HepG2 (cell line): ENCODE data around the gene A3GALT2. TPM values are rescaled to one million over a fixed set of nuclear protein-coding genes. Genes with fewer than 3 reads are reported as not detected.

Experiments used
- ATAD3A ChIP-seq: sonication (generic); formaldehyde crosslinking; IDR thresholded peaks from 2 replicates; pipeline ENCODE4 v1.4.0; 2020; ENCODE audit warnings: missing genetic modification reagents
- DNMT3B ChIP-seq: conservative IDR thresholded peaks from 2 replicates; pipeline ENCODE4 v1.6.1; 2016; ENCODE audit warnings: missing biosample characterization, control low read depth
- IRF1 ChIP-seq: sonication (generic); formaldehyde crosslinking; IDR thresholded peaks from 2 replicates; pipeline ENCODE4 v1.4.0; 2020; ENCODE audit warnings: low read depth, mild to moderate bottlenecking, missing genetic modification reagents
- MLXIP ChIP-seq: sonication (generic); formaldehyde crosslinking; IDR thresholded peaks from 2 replicates; pipeline ENCODE4 v1.9.0; 2021; ENCODE audit warnings: missing genetic modification reagents, borderline replicate concordance
- NFYB ChIP-seq: sonication (generic); formaldehyde crosslinking; IDR thresholded peaks from 2 replicates; pipeline ENCODE4 v1.4.0; 2020; ENCODE audit warnings: missing genetic modification reagents
- PRDM10 ChIP-seq: sonication (generic); formaldehyde crosslinking; IDR thresholded peaks from 2 replicates; pipeline ENCODE4 v1.4.0; 2020; ENCODE audit warnings: low read depth, missing genetic modification reagents
- RAD51 ChIP-seq: fragments of 450-650 bp; IDR thresholded peaks from 2 replicates; pipeline ENCODE4 v1.6.1; 2016; ENCODE audit warnings: borderline replicate concordance
- ZHX2 ChIP-seq, 2 experiments: sonication (generic) in 1 of 2; formaldehyde crosslinking in 1 of 2; IDR thresholded peaks; 2 replicates each; pipeline versions ENCODE4 v1.6.1 to v1.9.0; 2014 to 2022; ENCODE audit warnings: antibody characterized with exemption in 1 of 2, borderline replicate concordance in 1 of 2, inconsistent platforms in 1 of 2, low read depth in 1 of 2, missing genetic modification reagents in 1 of 2
- ZNF136 ChIP-seq: sonication (generic); formaldehyde crosslinking; IDR thresholded peaks from 2 replicates; pipeline ENCODE4 v1.8.1; 2022; ENCODE audit warnings: low read depth, mild to moderate bottlenecking, moderate library complexity, missing genetic modification reagents
- polyA plus RNA-seq, 8 experiments: library from polyadenylated mRNA; depleted of rRNA in 3 of 8; stranded (reverse) in 7 of 8; unstranded in 1 of 8; fragments of >200 nt; fragmentation: Illumina TruSeq in 4 of 8; extraction: Trizol in 4 of 8; gene quantifications; 2 replicates each; pipeline versions ENCODE4 v1.2.1 to v1.2.3, GENCODE V29; 2011 to 2016; ENCODE audit warnings: low read depth in 4 of 8, missing spikeins in 1 of 8, mixed read lengths in 1 of 8; ENCODE audit not compliant: insufficient read depth in 1 of 8
- total RNA-seq, 5 experiments: library from RNA; depleted of rRNA; stranded (reverse); fragments of >200 nt; fragmentation: Illumina TruSeq; extraction: Trizol; gene quantifications; 2 replicates each; pipeline ENCODE4 v1.2.3, GENCODE V29; 2016; ENCODE audit warnings: low read depth in 1 of 5

A3GALT2 gene
- total and polyA plus RNA-seq, 2 of the 13 experiments (the other 11 are each of a cell fraction or from before 2014, with no cell fraction given): not detected

- no peak for TF ChIP-seq ZHX2 (IDR thresholded peaks at IDR 0.05; ENCODE audit: low read depth)
- no peak for TF ChIP-seq ZHX2 (CRISPR knock-in tag; IDR thresholded peaks at IDR 0.05; ENCODE audit: borderline replicate concordance)
- no peak for TF ChIP-seq PRDM10 (CRISPR knock-in tag)
- no peak for TF ChIP-seq ZNF136 (CRISPR knock-in tag)
- TF ChIP-seq NFYB (CRISPR knock-in tag): peak; percentile 44
- TF ChIP-seq ATAD3A: no peak
- TF ChIP-seq IRF1 (CRISPR knock-in tag): no peak
- TF ChIP-seq RAD51: 0 out of 2 replicates have a peak, but pooled peaks have one; percentile 26
- no peak for TF ChIP-seq DNMT3B (CRISPR knock-in tag)
- TF ChIP-seq MLXIP (CRISPR knock-in tag): no peak
Observed at GRCh38 chr1:33302325-33302724, 18.6 kb downstream of the A3GALT2 start (continued).
